Measurements from ENCODE around the gene CMTM4. TPM values are rescaled to one million over a fixed set of nuclear protein-coding genes. Genes with fewer than 3 reads are reported as not detected.

CMTM4 gene
- 8.4 and 8.7 TPM in 2 replicates for total RNA-seq

DNA sequence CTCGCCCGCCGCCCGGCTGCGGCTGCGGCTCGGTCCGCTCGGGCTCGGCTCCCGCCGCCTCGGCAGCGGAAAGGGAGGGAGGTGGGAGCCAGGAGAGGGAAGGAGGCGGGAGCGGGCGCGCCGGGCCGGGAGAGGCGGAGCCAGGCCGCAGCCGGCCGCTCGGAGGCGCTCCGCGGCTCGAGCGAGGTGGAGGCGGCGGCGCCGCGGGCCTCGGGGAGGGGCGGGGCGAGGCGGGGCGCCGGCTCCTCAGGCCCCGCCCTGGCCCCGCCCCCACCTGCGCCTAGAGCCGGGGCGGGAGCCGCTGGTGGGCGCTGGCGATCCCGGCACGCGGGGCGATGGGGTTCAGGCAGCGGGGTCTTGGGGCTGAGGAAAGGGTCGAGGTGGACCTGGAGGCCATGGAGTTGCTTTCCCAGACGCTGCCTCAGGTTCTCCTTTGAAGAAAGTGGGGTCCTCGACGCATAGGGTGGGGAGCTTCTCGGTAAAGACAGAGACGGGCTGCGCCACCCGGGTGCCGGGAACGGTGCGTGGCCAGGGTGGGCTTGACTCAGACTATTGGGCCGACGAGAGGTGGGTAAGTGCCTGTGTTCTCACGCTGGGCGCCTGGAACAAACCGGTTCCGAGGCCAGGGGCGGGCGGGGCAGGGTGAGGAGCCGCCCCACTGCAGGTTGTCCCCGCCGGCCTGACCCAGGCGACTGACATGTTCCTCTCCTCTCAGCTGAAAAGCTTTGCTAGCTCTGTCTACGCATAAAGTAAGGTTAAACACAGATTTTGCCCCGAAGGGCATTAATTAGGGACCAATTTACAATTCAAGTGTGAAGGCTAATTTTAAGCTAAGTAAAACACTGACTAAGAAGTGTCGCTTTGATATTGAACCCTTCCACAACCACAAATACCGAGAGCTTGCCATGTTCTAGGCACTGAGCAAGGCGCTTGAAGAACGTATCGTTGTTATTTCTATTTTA, at the start of gene CMTM4:
Gene CMTM4, minus strand, starts transcription at position 75 of the 962 bp plus-strand sequence. CDS start 218 bp downstream, outside the sequence.

DNA sequence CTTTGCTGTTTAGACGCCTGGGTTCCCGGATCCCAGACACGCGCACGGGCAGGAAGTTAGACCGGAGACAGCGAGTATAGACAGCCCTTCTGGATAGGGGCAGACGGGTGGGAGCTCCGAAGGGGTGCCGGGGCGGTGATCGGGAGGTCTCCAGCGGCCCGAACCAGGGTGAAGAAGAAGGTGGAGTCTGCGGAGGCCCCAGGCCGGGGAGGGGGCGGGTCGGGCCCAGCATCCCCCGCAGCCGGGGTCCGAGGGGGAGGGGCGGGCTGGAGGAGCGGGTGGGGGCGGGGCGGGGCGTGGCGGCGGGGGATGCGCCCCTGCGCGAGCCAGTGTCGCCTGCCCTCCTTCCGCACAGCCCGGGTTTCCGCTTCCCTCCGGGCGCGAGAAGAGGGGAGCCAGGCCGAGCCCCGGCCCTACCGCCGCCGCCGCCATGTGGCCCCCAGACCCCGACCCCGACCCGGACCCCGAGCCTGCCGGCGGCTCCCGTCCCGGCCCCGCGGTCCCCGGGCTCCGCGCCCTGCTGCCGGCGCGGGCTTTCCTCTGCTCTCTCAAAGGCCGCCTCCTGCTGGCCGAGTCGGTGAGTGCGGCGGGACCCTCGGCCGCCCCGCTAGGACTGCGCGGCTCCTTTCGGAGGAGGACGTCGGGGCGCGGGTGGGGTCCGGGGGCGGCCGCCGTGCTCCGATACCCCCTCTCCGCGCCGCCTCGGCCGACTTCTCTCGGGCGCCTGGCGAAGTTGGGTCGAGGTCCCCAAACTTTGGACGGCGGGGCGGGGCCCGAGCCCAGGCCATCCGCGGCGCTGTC, 92.0 kb downstream of the CMTM4 start, which contains the start of gene CMTM3:
Gene CMTM3, plus strand, starts transcription at position 329 of the 801 bp plus-strand sequence. Its CDS starts 102 bp downstream, at position 431.

GRCh38 chr16:66578651-66579531, 117.7 kb downstream of the CMTM4 start, which contains the start of gene CMTM2:
Gene CMTM2 (plus strand): TSS chr16:66579463. CDS start chr16:66579608, 145 bp downstream.

GRCh38 chr16:66566051-66566901, 130.3 kb downstream of the CMTM4 start, which contains the start of gene CMTM1:
Gene CMTM1 (plus strand): TSS chr16:66566439. CDS start chr16:66566514, 75 bp downstream.

Other genes with a start within 250 kb of the CMTM4 start
- 19.3 and 38.6 TPM in 2 replicates for gene TK2, start 146.6 kb downstream of the CMTM4 start, total RNA-seq
- 87.5 and 135 TPM in 2 replicates for gene CKLF, start 144.2 kb downstream of the CMTM4 start, total RNA-seq
- 0.35 and 2.0 TPM in 2 replicates for gene CMTM1, start 130.3 kb downstream of the CMTM4 start, total RNA-seq
- gene CMTM2, start 117.3 kb downstream of the CMTM4 start, total RNA-seq, result not detected in 2 replicates
- 57.2 and 73.2 TPM in 2 replicates for gene CMTM3, start 92.0 kb downstream of the CMTM4 start, total RNA-seq
- 49.0 and 53.5 TPM in 2 replicates for gene DYNC1LI2, start 54.9 kb upstream of the CMTM4 start, total RNA-seq
- not detected in 2 replicates for gene TERB1, start 104.8 kb upstream of the CMTM4 start, total RNA-seq
- 68.0 and 76.9 TPM in 2 replicates for gene NAE1, start 134.2 kb upstream of the CMTM4 start, total RNA-seq
- not detected in 2 replicates for gene CA7, start 147.7 kb upstream of the CMTM4 start, total RNA-seq
- gene PDP2, start 183.8 kb upstream of the CMTM4 start, total RNA-seq, result 5.3 and 10.1 TPM in 2 replicates
- gene CDH16, start 222.1 kb upstream of the CMTM4 start, total RNA-seq, result not detected in 2 replicates
- 10.6 and 14.4 TPM in 2 replicates for gene RRAD, start 228.8 kb upstream of the CMTM4 start, total RNA-seq
- gene CIAO2B, start 237.7 kb upstream of the CMTM4 start, total RNA-seq, result 143 and 174 TPM in 2 replicates
- gene CES2, start 238.8 kb upstream of the CMTM4 start, total RNA-seq, result 17.9 and 22.5 TPM in 2 replicates